ENCODE measurements around the gene DGCR6.
"Not testable (repeated sequence)": the region's sequence is repeated elsewhere in the genome, so short reads cannot be mapped to it uniquely, and the experiment has no call there.

Gene DGCR6

DNA sequence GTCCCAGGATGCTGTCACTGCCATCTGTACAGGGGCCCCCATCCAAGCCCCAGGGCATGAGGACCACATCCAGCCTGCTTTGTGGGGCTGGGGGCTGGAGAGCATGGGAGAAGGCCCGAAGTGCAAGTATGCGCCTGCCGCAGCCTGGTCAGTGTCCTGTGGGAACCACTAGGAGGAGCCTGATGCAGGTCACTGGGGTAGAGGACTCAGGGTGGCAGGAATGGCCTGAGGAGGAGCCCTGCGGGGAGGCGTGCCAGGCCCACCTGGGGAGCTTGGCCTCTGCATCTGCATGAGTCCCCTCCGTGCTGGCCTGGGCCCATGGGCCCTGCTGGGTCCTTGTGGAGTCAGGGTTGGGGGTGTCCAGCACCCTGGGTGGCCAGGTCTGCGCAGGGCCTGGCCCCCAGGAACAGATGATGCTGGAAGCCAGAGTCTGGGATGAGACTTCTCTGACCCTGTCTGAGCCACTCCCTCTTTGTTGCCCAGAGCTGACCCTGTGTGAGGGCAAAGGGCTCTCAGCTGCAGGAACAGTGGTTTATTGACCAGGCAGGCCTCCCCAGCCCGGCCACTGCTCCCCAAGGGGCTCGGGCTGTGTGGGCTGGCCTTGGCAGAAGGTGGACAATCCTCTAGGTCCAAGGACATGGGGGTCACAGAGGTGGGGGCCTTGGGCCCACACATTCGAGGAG is 6.3 kb downstream of the DGCR6 start:
- H3K4me3 ChIP-seq (ENCODE audit: low read length); H3K9ac ChIP-seq (ENCODE audit: low read length); H3K36me3 ChIP-seq (ENCODE audit: control insufficient read depth, insufficient read depth, low read length); H3K27me3 ChIP-seq (ENCODE audit: control insufficient read depth, insufficient read depth, low read length); H3K9me3 ChIP-seq (ENCODE audit: control insufficient read depth, low read length); H3K4me1 ChIP-seq (ENCODE audit: control insufficient read depth, insufficient read depth, low read length): not testable (repeated sequence)

DNA sequence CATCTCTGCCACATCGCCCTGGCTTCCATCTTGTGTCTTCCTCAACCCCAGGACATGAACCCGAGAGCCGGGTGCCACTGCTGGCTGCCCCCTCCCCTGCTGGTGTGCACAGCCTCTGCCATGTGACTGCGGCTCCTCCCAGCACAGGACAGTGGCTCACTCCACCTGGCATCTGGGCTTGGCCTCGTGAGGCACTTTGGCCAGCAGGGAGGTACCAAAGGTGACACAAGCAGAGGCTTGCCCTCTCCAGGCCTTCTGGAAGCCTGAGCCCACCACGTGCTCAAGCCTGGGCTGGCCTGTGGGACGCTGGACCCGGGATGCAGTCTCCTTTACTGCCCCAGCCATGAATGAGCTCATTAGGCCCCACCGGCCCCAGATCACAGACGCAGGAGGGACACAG is 8.4 kb downstream of the DGCR6 start:
- not testable (repeated sequence) for H3K36me3 ChIP-seq (ENCODE audit: control insufficient read depth, insufficient read depth, low read length); H3K9ac ChIP-seq (ENCODE audit: low read length); H3K4me3 ChIP-seq (ENCODE audit: low read length); H3K27me3 ChIP-seq (ENCODE audit: control insufficient read depth, insufficient read depth, low read length); H3K9me3 ChIP-seq (ENCODE audit: control insufficient read depth, low read length); H3K4me1 ChIP-seq (ENCODE audit: control insufficient read depth, insufficient read depth, low read length)

DNA sequence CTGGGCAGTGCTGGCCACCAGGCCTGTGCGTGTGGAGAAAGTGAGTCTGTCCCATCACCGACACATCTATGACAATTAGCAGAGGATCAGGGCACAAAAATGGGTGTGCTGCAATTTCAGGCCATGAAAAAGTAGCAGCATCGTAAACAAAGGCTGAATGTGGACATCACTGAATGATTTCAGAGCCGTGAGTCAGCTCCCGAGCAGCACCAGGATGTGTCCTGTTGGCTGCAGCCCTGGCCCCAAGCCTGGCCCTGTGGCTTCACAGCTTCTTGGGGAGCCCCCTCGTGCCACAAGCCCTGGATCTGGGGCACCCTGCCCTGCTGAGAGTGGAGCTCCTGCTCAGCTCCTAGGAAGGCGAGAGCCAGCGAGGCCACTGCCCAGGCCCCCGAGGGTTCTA is 9.4 kb downstream of the DGCR6 start:
- H3K4me3 ChIP-seq (ENCODE audit: low read length); H3K9me3 ChIP-seq (ENCODE audit: control insufficient read depth, low read length); H3K4me1 ChIP-seq (ENCODE audit: control insufficient read depth, insufficient read depth, low read length); H3K27me3 ChIP-seq (ENCODE audit: control insufficient read depth, insufficient read depth, low read length); H3K9ac ChIP-seq (ENCODE audit: low read length); H3K36me3 ChIP-seq (ENCODE audit: control insufficient read depth, insufficient read depth, low read length): not testable (repeated sequence)

DNA sequence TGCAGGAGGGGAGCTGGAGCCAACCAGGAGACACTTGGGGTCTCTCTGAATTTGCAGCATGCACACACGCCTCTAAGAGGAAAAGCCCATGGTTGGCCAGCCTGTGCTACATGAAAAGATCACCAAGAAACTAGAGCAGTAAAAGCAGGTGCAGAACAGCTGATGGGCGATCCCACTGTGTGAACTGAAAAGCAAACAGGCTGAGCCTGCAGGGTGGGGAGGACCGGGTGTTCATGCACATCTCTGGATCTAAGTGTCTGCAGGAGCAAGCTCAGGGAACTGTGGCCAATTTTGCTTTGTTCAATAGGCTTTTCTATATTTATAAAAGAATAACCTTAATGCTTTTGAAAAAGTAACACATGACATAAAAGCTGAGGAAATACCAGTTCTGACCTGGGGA is 11.7 kb downstream of the DGCR6 start:
- not testable (repeated sequence) for H3K4me3 ChIP-seq (ENCODE audit: low read length); H3K9me3 ChIP-seq (ENCODE audit: control insufficient read depth, low read length); H3K27me3 ChIP-seq (ENCODE audit: control insufficient read depth, insufficient read depth, low read length)

DNA sequence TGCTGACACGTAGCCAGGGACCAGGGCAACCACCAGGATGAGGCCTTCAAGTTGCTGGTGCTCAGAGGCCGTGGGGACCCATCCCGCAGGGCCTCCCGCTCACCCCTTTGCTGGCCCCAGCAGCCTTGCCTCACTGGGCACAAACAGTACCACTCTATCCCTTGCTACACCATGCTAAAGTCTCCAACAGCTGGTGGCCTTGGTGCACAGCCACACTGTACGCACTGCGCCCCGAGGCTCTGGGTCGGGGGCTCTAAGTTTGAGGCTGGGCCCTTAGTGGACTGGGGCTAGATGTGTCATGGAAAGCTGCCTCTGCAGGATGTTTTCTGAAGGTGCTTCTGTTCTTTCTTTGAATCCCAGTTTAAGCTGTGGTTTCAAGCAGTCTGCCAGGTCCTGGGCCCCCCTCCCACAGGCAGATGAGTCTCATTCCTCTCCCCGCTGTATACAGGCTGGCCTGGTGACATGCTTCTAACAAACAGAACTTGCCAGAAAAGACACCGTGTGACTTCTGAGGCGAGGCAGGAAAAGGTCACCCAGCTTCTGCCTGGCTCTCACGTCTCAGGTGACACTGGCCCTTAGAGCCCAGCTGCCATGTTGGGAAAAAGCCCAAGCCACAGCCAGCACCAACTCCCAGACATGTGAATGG is 14.3 kb downstream of the DGCR6 start:
- not testable (repeated sequence) for H3K4me1 ChIP-seq (ENCODE audit: control insufficient read depth, insufficient read depth, low read length); H3K4me3 ChIP-seq (ENCODE audit: low read length); H3K9me3 ChIP-seq (ENCODE audit: control insufficient read depth, low read length); H3K9ac ChIP-seq (ENCODE audit: low read length); H3K36me3 ChIP-seq (ENCODE audit: control insufficient read depth, insufficient read depth, low read length); H3K27me3 ChIP-seq (ENCODE audit: control insufficient read depth, insufficient read depth, low read length)

More for the DNA sequence above, 11.7 kb downstream of the DGCR6 start:
- not testable (repeated sequence) for H3K4me1 ChIP-seq (ENCODE audit: control insufficient read depth, insufficient read depth, low read length); H3K36me3 ChIP-seq (ENCODE audit: control insufficient read depth, insufficient read depth, low read length); H3K9ac ChIP-seq (ENCODE audit: low read length)

DNA sequence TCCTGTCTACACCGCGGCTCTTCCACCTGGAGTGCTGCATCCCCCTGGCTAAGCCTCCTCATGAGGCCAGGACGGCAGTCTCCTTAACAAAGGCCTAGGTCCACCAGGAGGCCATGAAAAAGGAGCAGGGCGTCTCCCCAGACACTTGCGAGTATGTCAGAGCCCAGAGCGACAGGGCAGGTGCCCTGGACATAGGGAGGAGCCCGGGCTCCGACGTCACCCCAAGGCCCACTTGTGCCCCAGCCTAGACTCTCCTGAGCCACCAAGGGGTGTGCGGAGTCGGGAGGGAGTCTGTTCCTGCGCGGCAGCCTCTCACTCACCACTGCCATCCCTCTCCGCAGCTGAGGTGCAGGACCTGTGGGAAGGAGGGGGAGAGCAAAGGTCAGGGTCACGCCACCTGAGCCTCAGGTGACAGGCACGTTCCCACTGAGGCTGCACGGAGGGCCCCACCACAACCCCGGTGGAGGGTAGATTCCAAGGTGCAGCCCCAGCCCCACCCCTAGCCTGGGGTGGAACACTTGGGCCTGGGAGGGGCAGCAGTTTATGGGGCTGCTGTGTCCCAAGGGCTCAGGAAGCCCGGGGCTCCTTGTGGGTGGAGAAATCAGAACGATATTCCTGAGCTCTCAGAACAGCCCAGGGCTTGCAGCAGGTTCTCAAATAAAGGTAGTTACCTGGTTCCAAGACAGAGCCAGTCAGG is 19.4 kb downstream of the DGCR6 start:
- Histone ChIP-seq H3K4me1 (ENCODE audit: control insufficient read depth, insufficient read depth, low read length) (no peaks in the 10 kb centered on the region), H3K27me3 (ENCODE audit: control insufficient read depth, insufficient read depth, low read length) (no peaks in the 10 kb centered on the region), H3K9me3 (ENCODE audit: control insufficient read depth, low read length) (no peaks in the 10 kb centered on the region), H3K4me3 (ENCODE audit: low read length) (no peak overlapping the region), H3K9ac (ENCODE audit: low read length) (no peak overlapping the region), H3K36me3 (ENCODE audit: control insufficient read depth, insufficient read depth, low read length) (no peaks in the 10 kb centered on the region)

DNA sequence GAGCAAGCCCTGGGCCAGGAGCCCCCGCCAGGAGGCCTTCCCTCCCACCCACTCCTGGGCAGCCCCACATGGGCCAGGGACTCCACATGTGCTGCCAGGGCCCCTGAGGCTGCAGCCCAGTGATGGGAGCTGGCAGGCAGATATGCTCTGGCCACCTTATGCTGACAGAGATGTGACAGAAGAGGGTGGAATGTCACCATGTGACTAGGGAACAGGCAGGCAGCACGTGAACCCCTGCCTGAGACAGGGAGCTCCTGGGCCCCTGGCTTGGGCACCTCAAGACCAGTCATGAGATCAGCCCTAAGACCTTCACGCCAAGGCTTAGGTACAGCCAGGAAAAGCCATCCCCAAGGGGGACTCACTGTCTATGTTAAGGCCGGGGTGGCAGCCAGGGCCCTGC is 20.9 kb downstream of the DGCR6 start:
- no peak overlapping the region for H3K4me3 ChIP-seq (ENCODE audit: low read length)
- H3K27me3 ChIP-seq (ENCODE audit: control insufficient read depth, insufficient read depth, low read length) = no peaks in the 10 kb centered on the region
- no peaks in the 10 kb centered on the region for H3K9me3 ChIP-seq (ENCODE audit: control insufficient read depth, low read length)
- no peaks in the 10 kb centered on the region for H3K4me1 ChIP-seq (ENCODE audit: control insufficient read depth, insufficient read depth, low read length)
- no peaks in the 10 kb centered on the region for H3K36me3 ChIP-seq (ENCODE audit: control insufficient read depth, insufficient read depth, low read length)
- H3K9ac ChIP-seq (ENCODE audit: low read length) = no peak overlapping the region

DNA sequence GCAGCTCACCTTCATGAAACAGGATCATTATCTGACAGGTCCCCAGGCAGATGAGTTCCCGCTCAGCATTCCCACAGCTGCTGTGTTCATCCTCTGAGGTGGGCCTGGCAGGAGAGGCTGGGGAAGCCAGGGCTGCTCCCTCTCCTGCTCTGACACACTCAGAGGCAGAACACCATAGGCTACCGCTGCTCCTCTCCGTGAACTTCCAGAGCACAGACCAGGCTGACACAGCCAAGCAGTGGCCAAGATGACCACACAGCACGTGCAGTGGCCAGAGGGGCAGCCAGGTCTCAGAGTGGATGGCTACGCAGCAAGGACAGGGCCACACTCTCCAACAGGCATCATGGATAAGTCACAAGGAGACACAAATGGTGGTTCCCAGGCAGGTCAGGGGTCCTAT is 21.5 kb downstream of the DGCR6 start:
- no peak overlapping the region for H3K4me3 ChIP-seq (ENCODE audit: low read length)
- H3K36me3 ChIP-seq (ENCODE audit: control insufficient read depth, insufficient read depth, low read length) = no peaks in the 10 kb centered on the region
- no peaks in the 10 kb centered on the region for H3K9me3 ChIP-seq (ENCODE audit: control insufficient read depth, low read length)

DNA sequence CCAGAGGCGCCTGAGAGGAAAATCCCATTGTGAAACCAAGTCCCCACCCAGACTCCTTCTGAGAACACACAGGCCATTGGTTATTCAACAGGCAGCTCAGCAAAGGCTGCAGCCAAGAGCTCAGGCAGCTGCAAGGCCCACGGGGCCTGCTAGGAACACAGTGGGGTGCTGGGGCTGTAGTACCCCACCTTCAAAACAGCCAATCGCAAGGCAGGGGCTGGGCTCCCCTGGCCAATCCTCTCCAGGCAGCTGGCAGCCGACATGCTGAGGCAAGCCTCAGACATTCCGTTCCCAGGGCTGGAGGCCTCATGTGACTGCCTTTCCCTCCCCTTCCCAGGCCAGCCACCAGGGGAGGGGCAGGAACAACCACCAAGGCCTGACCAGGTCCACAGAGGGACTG is 23.3 kb downstream of the DGCR6 start:
- Histone ChIP-seq H3K9ac (ENCODE audit: low read length) (no peak overlapping the region), H3K4me1 (ENCODE audit: control insufficient read depth, insufficient read depth, low read length) (no peaks in the 10 kb centered on the region), H3K9me3 (ENCODE audit: control insufficient read depth, low read length) (no peaks in the 10 kb centered on the region), H3K27me3 (ENCODE audit: control insufficient read depth, insufficient read depth, low read length) (no peaks in the 10 kb centered on the region), H3K36me3 (ENCODE audit: control insufficient read depth, insufficient read depth, low read length) (no peaks in the 10 kb centered on the region), H3K4me3 (ENCODE audit: low read length) (no peak overlapping the region)

More for the DNA sequence above, 21.5 kb downstream of the DGCR6 start:
- no peaks in the 10 kb centered on the region for H3K4me1 ChIP-seq (ENCODE audit: control insufficient read depth, insufficient read depth, low read length)
- no peaks in the 10 kb centered on the region for H3K27me3 ChIP-seq (ENCODE audit: control insufficient read depth, insufficient read depth, low read length)
- no peak overlapping the region for H3K9ac ChIP-seq (ENCODE audit: low read length)

DNA sequence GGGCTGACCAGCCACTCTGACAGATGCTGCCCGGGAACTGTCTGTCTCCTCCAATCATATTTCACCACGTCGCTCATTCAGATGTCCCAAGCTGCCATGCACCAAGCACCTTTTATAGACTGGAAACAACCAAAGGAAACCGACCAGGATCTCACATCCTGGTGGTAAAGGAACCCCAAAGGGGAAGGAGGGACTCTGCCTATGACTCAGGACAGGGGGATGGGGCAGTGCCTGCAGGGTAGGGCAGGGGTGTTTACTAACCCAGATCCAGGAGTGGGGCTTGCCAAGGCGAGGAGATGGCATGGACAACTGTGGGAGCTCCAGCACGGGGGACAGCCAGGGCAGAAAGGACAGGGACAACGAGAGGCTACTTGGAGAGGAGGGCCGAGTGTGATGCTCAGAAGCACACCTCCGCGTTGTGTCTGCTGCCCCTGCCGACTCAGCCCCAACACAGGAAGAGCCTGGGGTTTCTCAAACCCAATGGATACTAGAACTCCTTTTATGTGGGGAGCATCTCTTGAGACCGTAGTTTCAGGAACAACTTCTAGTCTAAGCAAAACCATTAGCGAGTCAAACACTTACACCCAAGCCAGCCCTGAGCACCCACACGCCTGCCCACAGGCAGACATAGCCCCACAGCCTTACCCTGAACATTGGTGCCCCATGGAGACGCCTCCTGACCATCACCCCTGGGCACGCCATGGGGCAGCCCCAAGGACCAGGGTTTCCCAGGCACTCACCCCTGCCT is 26.0 kb downstream of the DGCR6 start:
- Histone ChIP-seq H3K9me3 (ENCODE audit: control insufficient read depth, low read length) (no peaks in the 10 kb centered on the region), H3K9ac (ENCODE audit: low read length) (no peak overlapping the region), H3K4me3 (ENCODE audit: low read length) (no peak overlapping the region), H3K36me3 (ENCODE audit: control insufficient read depth, insufficient read depth, low read length) (no peaks in the 10 kb centered on the region), H3K27me3 (ENCODE audit: control insufficient read depth, insufficient read depth, low read length) (no peaks in the 10 kb centered on the region), H3K4me1 (ENCODE audit: control insufficient read depth, insufficient read depth, low read length) (no peaks in the 10 kb centered on the region)

DNA sequence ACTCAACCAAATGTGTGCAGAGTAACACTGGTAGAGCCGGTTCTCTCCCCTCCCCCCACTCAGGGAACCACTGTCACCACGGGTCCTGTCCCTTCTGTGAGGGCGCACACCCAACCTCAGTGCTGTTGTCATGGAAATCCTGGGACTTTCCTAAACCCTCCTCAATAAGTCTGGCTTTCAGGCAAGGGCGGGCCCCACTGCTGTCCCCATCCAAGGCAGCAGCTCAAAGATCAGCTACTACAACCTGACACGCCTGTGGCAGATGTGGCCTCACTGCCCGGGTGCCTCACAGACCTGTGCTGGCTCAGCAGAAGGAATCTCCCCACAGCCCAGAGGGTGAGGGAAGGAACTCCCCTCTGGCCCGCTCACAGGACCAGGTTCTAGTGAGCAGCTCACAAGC is 27.8 kb downstream of the DGCR6 start:
- Histone ChIP-seq H3K36me3 (ENCODE audit: control insufficient read depth, insufficient read depth, low read length) (no peaks in the 10 kb centered on the region), H3K27me3 (ENCODE audit: control insufficient read depth, insufficient read depth, low read length) (no peaks in the 10 kb centered on the region), H3K9ac (ENCODE audit: low read length) (no peak overlapping the region), H3K4me1 (ENCODE audit: control insufficient read depth, insufficient read depth, low read length) (no peaks in the 10 kb centered on the region), H3K4me3 (ENCODE audit: low read length) (no peak overlapping the region), H3K9me3 (ENCODE audit: control insufficient read depth, low read length) (no peaks in the 10 kb centered on the region)

DNA sequence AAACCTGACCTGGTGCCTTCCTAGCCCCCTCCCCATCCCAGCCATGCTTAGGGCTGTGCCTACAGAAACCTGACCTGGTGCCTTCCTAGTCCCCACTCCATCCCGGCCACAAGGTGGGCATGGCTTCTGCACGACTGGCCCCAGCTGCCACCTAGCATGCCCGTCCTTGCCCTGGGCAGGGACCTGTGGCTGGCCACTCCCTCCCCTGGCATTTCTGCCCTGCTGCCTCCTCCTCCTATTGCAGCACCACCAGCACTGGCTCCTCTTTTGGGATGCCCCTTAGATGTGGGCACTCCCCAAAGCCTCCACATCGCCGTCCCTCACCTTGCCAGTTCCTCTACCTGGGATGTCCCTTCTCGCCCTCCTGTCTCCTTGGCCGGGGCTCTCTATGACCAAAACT is 28.6 kb downstream of the DGCR6 start:
- H3K36me3 ChIP-seq (ENCODE audit: control insufficient read depth, insufficient read depth, low read length); H3K4me1 ChIP-seq (ENCODE audit: control insufficient read depth, insufficient read depth, low read length); H3K9me3 ChIP-seq (ENCODE audit: control insufficient read depth, low read length); H3K9ac ChIP-seq (ENCODE audit: low read length); H3K27me3 ChIP-seq (ENCODE audit: control insufficient read depth, insufficient read depth, low read length); H3K4me3 ChIP-seq (ENCODE audit: low read length): not testable (repeated sequence)
